ENCODE results near the gene LRRFIP2.

- no peak for TF ChIP-seq CEBPB (IDR thresholded peaks at IDR 0.05; ENCODE audit: low read depth, low read length)
- TF ChIP-seq RAD21 (IDR thresholded peaks at IDR 0.05; ENCODE audit: low read length), result no peak
- TF ChIP-seq POLR2A (IDR thresholded peaks at IDR 0.05; ENCODE audit: low read depth, low read length), result no peak
Measured at GRCh38 chr3:37171144-37171543, 3.2 kb downstream of the LRRFIP2 start.

All from IMR-90 (cell line).